SU-DHL-6 (cell line): Measurements from ENCODE around the gene SHC3.

Experiments
- CTCF ChIP-seq: fragments of 200-600 bp; sonication (generic); IDR thresholded peaks from one replicate; pipeline ENCODE4 v1.5.1; 2017; ENCODE audit warnings: antibody characterized with exemption, mild to moderate bottlenecking, low read length, moderate library complexity; ENCODE audit not compliant: insufficient read depth, poor library complexity, severe bottlenecking
- EZH2phosphoT487 ChIP-seq: fragments of 200-600 bp; sonication (generic), shearing (Covaris generic); conservative IDR thresholded peaks from 2 replicates; pipeline ENCODE4 v1.6.1; 2018; ENCODE audit warnings: mild to moderate bottlenecking, antibody characterized with exemption, low read length, moderate library complexity, mixed read lengths

GRCh38 chr9:89134709-89135108, 43.9 kb downstream of the SHC3 start:
- no peak for TF ChIP-seq CTCF
- no peak for TF ChIP-seq EZH2phosphoT487
